HG03354 (cell line): ENCODE results near the gene ZRANB1.

Experiments
- ATAC-seq: cut with Tn5 transposase; IDR thresholded peaks from one replicate; pipeline ENCODE4 v1.9.1; 2021; ENCODE audit warnings: mild to moderate bottlenecking; ENCODE audit not compliant: unreplicated experiment, poor library complexity, severe bottlenecking

Gene ZRANB1

DNA sequence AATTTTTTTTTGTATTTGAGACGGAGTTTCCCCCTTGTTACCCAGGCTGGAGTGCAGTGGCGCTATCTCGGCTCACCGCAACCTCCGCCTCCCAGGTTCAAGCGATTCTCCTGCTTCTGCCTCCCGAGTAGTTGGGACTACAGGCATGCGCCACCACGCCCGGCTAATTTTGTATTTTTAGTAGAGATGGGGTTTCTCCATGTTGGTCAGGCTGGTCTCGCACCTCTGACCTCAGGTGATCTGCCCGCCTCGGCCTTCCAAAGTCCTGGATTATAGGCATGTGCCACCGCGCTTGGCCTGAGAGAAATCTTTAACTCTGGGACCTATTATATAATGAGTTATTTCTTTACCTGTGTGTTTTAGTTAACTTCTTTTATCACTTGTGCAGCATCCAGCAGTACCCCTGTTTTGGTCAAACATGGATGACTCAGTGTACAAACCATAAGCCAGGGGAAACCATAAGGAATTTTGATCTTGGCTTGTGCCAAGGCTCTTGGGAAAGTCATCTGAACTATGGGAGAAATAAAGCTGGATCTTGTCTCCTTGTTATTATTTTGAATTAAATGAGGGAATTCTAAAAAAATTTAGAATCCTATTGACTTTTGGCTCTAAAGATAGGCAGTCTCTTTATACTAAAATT is 23.6 kb upstream of the ZRANB1 start:
- no peak for ATAC-seq

- ATAC-seq = no peak
Measured at GRCh38 chr10:124918906-124919305, 23.0 kb upstream of the ZRANB1 start.

DNA sequence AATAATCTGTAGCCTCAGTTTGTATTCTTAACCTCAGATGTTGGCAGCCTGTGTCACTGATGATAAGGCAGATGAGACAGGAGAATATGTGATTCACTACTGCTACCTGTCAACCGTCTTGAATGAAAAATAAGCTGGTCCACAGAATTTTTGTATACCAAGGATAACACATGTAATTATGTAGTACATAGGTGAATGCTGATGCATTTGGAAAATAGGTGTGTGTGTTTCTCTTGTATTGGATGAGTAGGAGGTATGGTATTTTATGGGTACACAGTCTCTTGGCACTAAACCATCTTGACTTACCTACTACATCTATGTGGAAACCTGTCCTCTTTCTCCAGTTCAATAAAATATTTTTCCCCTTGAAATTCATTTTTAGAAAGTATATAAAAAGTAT is 20.7 kb upstream of the ZRANB1 start:
- ATAC-seq = no peak

DNA sequence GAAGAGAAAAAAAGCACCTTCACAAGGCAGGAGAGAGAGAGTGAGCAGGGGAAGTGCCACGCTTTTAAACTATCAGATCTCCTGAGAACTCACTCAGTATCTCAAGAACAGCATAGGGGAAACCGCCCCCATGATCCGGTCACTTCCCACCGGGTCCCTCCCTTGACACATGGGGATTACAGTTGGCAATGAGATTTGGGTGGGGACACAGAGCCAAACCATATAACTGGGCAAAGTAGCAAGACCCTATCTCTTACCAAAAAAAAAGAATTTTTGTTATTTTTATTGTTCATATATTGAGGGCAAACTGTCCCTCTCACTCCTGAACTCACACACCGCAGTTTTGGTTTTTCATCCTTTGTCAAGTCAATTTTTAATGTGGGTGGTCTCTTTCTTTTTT is 18.2 kb upstream of the ZRANB1 start:
- ATAC-seq = no peak

DNA sequence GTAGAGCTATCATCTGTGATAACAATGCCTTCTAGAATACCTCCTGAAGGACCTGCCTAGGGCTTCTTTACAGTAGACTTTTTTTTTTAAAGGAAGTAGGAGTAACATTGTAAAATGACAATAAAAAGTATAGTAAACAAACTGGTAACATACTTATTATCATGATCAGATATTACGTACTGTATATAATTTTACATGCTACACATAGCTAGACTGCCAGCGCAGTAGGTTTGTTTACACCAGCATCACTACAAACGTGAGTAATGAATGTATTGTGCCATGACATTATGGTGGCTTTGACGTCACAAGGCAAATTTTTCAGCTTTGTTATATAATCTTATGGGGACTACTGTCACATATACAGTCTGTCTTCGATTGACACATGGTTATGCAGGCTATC is 15.4 kb upstream of the ZRANB1 start:
- no peak for ATAC-seq

- no peak for ATAC-seq
Measured at GRCh38 chr10:124928087-124928486, 13.8 kb upstream of the ZRANB1 start.

DNA sequence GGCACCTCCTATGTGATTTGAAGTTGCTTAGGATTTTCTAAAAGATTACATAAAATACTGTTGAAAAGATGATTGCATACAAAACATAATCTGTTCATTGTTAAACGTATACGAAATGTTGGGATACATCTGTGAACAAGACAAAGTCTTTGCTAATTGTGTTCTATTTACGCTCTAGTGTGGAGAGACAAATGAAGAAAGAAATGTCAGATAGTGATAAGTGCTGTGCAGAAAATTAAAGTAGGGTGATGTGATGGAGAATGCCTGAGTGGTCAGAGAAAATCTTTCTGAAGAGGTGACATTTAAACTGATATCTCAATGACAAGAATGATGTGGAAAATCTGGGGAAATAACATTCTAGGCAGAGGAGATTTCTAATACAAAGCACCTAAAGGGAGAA is 13.4 kb upstream of the ZRANB1 start:
- no peak for ATAC-seq

GRCh38 chr10:124935946-124936345 is 6.0 kb upstream of the ZRANB1 start:
- ATAC-seq = no peak

- ATAC-seq = no peak
Measured at GRCh38 chr10:124936813-124937212, 5.1 kb upstream of the ZRANB1 start.

- no peak for ATAC-seq
Measured at GRCh38 chr10:124939290-124939689, 2.6 kb upstream of the ZRANB1 start.

GRCh38 chr10:124942317-124943169 is 620 bp downstream of the ZRANB1 start:
- ATAC-seq = no peak

DNA sequence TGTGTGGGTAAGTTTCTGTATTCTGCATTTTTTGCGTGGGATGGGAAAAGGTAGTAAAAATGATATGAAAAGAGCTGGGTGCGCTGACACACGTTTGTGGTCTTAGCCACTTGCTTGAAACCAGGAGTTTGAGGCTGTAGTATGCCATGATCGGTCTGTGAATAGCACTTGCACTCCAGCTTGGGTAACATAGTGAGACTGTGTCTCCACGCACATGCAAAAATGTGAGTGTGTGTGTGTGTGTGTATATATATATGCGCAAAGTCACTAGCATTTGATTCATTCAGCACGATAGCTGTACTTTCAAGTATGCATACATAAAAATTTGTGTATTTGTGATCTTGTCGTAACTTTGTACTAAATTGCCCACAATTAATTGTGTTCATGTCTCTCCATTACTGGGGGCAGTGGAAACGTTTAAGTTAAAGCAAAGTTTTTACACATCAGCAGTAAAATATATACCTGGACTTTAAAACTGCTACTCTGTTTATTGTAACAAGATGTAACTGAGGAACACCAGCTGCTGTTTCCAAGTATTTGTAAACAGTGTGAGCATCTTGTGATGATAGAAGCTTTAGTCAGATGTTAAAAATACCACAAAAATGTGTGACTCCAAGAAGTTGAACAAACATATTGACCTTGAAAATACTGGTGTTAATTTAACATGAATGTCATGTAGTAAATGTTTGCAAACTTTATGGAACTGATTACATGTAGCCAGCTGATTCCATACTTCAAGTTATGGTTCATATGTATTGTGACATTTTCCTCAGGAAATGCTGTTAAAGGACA is 1.6 kb downstream of the ZRANB1 start:
- no peak for ATAC-seq

- ATAC-seq = no peak
Measured at GRCh38 chr10:124944982-124945381, 3.1 kb downstream of the ZRANB1 start.

DNA sequence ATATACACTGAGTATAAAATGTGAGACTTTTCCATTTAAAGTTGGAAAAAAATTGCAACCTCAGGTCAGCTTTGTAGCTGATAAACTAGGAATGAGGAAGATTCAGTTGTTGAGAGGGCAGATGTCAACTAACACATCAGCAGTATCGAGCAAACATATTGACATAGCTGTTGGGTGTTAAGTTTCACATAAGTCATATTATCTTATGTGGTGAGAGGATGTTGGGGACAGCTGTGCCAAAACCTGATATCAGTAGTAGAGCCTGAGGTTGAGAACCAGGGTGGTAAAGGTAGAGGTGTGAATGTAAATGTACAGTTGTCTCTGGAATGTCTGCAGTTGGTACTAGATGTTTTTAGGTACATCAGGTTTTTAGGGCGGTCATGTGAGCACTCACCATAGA is 5.0 kb downstream of the ZRANB1 start:
- ATAC-seq = no peak

DNA sequence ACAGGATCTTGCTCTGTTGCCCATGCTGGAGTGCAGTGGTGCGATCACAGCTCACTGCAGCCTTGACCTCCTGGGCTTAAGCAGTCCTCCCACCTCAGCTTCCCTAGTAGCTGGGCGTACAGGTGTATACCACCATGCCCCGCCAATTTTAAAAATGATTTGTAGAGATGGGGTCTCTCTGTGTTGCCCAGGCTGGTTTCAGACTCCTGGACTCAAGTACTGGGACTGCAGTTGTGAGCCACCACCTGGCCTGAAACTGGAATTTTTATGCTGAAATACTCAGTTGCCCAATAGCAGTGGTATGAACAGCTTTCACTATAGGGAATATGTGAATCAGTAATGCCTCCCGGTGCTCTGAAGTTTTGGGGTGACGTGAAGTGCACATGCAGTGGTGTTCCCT is 7.6 kb downstream of the ZRANB1 start:
- no peak for ATAC-seq

- ATAC-seq = no peak
Measured at GRCh38 chr10:124952123-124952522, 10.2 kb downstream of the ZRANB1 start.

GRCh38 chr10:124953421-124953820 is 11.5 kb downstream of the ZRANB1 start:
- no peak for ATAC-seq

DNA sequence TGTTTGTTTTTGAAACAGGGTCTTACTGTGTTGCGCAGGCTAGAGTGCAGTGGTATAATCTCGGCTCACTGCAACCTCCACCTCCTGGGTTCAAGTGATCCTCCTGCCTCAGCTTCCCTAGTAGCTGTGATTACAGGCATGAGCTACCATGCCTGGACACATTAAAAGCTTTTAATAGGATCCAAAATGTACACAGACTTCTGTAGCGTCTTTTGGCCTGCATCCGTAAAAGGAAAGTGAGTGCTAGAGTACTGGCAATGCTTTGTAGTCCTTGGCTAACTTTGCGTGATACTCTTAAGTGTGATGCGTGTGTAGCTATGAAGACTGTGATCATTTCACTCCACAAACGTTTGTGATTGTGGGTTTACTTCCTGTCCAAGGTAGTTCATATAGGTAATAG is 13.3 kb downstream of the ZRANB1 start:
- no peak for ATAC-seq

DNA sequence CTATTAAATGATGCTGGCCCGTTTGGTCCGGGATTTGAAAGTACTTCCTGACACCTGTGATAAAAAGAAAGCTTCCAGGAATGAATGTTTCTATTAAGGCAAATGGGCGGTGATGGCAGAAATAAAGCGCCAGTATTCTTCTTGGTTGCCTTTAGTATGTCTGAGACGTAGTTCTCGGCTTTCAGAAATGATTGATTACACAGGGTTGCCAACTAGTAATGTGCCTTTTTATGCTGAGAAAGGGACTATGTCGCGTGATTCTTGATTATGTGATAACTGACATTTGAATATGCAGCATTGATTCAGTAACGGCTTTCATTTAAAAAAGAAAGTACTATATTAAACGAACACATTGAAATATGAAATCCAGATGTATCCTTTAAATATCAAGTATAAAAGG is 13.9 kb downstream of the ZRANB1 start:
- no peak for ATAC-seq

- ATAC-seq = no peak
Measured at GRCh38 chr10:124956764-124957163, 14.8 kb downstream of the ZRANB1 start.
